GM19240 (cell line): Measurements from ENCODE around the gene RIBC1.
"Not testable (repeated sequence)": the region's sequence is repeated elsewhere in the genome, so short reads cannot be mapped to it uniquely, and the experiment has no call there.

Experiments
- DNase-seq: peaks from one replicate; pipeline ENCODE4 v3.0.0; 2011; ENCODE audit warnings: low spot score; ENCODE audit not compliant: insufficient read length

Gene RIBC1

DNA sequence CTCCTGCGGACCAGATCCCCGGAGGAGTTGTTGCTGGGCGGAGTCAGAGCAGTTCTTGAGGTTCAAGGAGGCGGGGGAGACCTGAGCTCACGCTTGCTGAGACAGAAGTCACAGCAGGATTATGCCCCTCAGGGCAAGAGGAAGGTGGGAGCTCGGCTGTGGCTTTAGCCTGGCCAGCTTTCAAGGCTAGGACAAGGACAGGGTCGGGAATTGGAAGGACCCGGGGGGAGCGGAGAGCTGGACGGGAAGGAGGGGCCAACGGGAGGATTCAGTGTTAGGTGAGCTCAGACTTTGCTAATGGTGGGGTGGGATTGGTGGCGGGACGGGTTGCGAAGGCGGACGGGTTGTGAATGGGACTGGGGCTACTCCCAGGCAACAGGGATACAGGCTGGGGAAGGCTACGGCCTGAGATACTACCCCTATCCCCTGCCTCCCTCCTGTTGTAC, at the start of gene RIBC1:
Gene RIBC1 (plus strand): TSS at position 13 of the 446 bp plus-strand sequence. CDS start 3,404 bp downstream, outside the sequence.
- no peak for DNase-seq

DNA sequence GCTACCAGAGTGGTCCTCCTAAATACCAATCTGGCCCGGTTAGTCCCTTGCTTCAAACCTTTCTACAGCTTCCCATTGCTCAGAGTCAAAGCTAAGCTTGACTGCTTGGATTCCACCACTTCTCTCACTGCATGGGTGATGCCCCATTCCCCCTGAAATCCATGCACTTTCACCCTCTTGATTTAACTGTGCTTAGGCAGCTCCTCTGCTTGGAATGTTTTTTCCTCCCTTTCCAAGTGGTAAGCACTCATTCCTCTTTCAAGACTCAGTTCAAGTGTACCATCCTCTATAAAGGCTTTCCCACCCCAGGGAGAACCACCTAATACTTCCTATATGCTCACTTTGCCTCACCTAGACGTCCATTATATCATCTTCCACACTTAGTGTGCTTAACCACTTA, 49.4 kb upstream of the RIBC1 start:
- DNase-seq, result no peak

- DNase-seq, result no peak
Measured at GRCh38 chrX:53374222-53374820, 48.4 kb upstream of the RIBC1 start.

- DNase-seq, result no peak
Measured at GRCh38 chrX:53374923-53375322, 47.8 kb upstream of the RIBC1 start.

- DNase-seq, result no peak
Measured at GRCh38 chrX:53376888-53377287, 45.8 kb upstream of the RIBC1 start.

- no peak for DNase-seq
Measured at GRCh38 chrX:53377464-53377863, 45.2 kb upstream of the RIBC1 start.

DNA sequence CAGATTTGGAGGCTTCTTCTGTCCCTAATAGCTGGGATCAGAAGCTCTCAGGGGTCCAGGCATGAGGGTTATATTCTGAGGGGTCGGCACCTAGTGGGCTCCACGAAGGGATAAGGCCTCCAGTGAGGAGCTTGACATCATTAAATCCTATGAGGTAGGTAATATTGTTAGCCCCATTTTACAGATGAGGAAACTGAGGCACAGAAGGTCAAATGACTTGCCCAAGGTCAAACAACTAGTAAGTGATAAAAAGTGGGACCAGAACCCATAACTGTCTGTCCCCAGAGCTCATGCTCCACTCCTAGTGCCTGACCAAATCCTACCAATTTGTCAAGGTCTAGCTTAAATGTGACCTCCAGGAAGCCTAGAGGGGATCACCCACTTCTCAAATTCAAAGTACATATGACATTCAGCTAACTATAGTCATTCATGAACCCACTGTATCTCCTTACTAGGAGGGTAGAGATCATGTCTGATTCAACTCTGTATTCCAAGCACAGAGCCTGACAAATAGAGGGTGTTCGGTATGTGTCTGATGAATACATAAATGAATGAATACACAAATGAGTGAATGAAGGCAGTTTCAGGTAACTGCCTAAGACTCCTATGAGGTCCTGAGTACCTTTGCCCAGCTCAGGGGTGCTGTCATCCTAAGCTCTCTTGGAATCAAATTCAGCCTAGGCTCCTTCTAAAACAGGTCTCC, 43.5 kb upstream of the RIBC1 start:
- DNase-seq, result no peak

- no peak for DNase-seq
Measured at GRCh38 chrX:53379747-53380146, 42.9 kb upstream of the RIBC1 start.

GRCh38 chrX:53383376-53384076, 39.1 kb upstream of the RIBC1 start:
- no peak for DNase-seq

DNA sequence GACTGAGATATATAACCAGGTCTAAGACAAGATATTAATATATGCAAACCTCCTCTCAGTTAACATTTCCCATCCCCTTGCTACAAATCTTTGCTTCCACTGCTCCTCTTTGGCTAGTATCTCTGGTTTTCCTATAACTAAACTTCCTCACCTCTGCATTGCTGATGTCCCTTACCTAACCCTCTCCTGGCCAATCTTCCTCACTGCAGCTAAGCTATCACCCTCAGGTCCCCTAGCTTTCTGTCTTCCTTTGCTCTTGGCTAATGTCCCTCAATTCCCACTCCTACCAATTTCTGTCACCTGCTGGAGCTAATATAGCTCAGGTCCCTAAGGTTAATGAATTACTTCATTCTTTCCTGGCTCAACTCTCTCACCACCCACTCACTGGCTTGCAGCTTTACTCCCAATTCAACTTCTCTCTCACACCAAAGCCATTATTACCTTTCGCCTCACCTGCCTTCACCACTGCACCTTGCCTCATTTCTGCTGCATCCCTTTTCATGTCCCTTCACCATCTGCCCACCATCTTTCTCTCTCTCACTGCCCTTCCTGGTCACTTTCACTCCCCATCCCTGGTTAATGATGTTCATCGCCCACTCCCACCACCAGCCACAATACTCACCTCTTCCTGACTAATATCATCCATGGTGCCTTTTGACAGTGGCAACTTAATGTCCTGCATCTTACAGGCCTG, 26.9 kb upstream of the RIBC1 start:
- no peak for DNase-seq

GRCh38 chrX:53398216-53398615, 24.5 kb upstream of the RIBC1 start:
- DNase-seq, result no peak

DNA sequence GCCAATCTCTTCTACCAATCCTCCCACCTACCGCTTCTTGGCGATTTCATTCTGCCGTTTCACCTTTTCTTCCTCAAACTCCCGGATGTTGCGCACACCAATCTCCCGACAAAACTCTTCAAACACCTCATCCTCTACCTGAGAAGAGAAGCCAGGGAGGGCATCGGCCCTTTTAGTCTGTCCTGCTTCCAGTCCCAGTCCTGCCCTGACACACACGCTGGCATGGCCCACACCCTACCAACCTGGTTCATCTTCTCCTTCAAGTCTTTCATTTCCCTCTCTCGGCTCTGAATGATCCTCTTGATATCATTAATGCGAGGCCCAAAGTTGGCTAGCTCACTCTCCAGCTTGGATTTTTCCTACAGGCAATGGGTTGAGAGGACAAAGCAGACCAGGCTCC, 19.1 kb upstream of the RIBC1 start:
- no peak for DNase-seq

- no peak for DNase-seq
Measured at GRCh38 chrX:53412446-53412845, 10.2 kb upstream of the RIBC1 start.

GRCh38 chrX:53420351-53420750, 2.3 kb upstream of the RIBC1 start:
- DNase-seq, result not testable (repeated sequence)

- DNase-seq, result no peak
Measured at GRCh38 chrX:53421125-53421524, 1.5 kb upstream of the RIBC1 start.

DNA sequence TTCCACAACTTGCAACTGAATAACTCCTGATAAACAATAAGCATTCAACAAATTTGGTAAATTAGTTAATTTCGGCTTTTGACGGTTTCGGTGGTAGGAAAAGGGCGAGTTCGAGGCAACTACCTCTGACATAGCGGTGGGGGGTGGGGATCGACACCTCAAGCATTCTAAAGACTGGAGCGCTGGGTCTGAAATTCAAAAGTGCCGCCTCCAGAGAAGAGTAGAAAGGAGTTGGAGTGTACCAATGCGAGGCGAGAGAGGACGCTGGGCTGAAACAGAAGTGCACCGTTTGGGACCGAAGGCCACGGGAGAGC, 944 bp upstream of the RIBC1 start:
- peak; percentile 58 for DNase-seq

DNA sequence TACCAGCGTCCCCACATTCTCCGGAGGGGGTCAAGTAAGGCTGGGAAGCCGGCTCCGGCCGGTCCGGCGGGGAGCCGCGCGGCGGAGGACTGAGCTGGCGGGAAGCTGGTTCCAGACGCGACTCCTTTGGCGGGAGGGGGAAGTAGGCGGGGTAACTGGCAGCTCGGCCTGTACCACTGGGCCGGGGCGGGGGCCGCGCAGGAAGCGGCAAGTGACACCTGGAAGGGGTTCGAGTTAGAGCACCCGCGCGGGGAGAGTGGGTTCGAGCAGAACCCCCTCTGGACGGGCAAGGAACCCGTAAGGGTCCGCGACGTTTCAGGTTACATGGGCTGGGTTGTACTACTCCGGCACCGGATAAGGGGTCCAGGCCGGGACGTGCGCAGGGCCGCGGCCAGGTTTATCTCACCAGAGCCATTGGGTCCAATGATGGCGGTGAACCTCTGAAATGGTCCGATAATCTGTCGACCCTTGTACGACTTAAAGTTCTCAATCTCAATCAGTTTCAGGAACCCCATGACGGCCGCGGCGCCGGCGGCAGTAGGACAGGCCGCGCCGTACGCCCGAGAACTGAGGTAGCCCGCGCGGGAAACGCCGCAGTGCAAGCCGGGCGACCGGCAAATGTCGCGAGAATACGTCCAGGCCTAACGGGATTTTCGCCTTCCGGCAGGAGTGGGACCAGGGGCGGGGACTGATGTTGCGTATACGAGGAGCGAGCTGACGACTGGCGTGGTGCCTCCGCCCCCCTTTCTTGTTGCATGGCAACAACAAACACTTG, 400 bp upstream of the RIBC1 start, which contains the start of gene SMC1A:
Gene SMC1A (minus strand): TSS at position 569 of the 775 bp plus-strand sequence. CDS start 54 bp downstream, at position 515.
- peak; percentile 96 for DNase-seq

GRCh38 chrX:53429755-53430154, 7.1 kb downstream of the RIBC1 start:
- DNase-seq, result no peak

DNA sequence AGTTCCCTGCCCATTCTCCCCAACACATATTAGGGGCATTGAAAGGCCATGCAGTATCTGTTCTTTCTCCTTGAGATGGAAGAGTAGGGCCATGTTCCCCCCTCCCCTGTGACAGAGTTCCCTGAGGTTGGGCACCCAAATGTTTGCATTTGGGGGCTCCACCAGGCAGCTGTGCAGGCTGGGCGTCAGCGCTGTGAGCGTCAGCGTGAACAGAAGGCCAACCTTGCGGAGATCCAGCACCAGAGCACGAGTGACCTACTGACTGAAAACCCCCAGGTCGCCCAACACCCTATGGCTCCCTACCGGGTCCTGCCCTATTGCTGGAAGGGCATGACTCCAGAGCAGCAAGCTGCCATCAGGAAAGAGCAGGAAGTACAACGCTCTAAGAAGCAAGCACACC, 7.6 kb downstream of the RIBC1 start:
- no peak for DNase-seq

DNA sequence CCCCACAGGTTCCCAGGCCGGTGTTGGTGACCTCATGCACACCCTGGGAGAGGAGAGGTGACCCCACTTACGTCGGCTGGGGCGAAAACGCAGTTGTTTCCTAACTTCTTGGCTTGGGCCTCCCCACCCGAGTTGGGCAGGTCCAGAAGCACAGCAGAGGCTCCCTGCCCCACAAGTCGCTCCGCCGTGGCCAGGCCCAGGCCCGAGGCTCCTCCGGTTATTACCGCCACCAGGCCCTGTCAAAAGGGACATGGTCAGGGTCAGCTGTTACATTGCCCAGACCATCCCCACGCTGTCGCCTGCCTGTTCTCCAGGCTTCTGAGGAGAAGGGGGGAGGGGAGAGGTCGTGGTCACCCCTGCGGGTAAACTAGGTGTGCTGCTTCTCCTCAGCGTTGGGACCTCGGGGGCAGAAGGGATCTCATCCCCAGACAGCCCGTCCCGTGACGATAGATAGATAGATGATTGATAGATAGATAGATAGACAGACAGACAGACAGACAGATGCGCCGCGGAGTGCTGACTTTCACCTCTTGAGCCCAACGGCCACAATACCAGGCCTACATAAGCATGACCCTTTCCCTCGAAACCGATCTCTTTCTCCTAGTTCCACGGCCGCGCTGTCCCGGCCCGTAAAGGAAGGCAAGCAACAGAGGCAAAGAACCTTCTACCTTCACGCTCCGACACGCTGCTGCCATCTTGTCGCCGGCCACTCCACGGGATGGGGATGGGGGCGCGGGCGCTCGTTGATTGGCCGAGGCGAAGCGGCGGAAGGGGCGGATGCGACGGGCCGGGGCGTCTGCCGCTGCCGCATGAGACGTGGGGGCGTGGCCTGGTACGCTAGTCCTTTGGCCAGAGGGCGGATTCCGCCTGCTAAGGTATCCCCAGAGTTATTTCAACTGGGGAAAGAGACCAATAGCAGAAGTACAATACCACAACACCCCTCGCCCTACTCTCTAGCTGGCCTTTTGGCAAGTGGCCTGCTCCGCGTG, 11.3 kb downstream of the RIBC1 start, which contains the start of gene HSD17B10:
Gene HSD17B10 (minus strand): TSS at position 720 of the 989 bp plus-strand sequence. CDS start 25 bp downstream, at position 695.
- peak; percentile 49 for DNase-seq
